ENCODE results near the gene CDH22. TPM values are rescaled to one million over a fixed set of nuclear protein-coding genes. Genes with fewer than 3 reads are reported as not detected.

The CDH22 gene
- total RNA-seq, 3 donors from 2014 or later (not counting 1 experiment from before 2014, with no cell fraction given) = not detected

- WGBS (ENCODE audit: insufficient coverage) = 81% methylated on average over 10 of the region's 10 CpGs
- H3K27me3 Mint-ChIP-seq (ENCODE audit: low read depth in 2 of 2) = peaks cover 15 to 29% of the 10 kb centered on the region in 2 donors
- TF ChIP-seq, protein P1, sequence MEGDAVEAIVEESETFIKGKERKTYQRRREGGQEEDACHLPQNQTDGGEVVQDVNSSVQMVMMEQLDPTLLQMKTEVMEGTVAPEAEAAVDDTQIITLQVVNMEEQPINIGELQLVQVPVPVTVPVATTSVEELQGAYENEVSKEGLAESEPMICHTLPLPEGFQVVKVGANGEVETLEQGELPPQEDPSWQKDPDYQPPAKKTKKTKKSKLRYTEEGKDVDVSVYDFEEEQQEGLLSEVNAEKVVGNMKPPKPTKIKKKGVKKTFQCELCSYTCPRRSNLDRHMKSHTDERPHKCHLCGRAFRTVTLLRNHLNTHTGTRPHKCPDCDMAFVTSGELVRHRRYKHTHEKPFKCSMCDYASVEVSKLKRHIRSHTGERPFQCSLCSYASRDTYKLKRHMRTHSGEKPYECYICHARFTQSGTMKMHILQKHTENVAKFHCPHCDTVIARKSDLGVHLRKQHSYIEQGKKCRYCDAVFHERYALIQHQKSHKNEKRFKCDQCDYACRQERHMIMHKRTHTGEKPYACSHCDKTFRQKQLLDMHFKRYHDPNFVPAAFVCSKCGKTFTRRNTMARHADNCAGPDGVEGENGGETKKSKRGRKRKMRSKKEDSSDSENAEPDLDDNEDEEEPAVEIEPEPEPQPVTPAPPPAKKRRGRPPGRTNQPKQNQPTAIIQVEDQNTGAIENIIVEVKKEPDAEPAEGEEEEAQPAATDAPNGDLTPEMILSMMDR (IDR thresholded peaks at IDR 0.05) = no peak
- H3K27ac Mint-ChIP-seq = no peak overlapping the region
- DNase-seq (no peak), ATAC-seq (no peak)
- intact Hi-C loops (cut with micrococcal nuclease) = no loop called here
- no peaks in the 10 kb centered on the region for H3K27me3 ChIP-seq (ENCODE audit: control insufficient read depth, insufficient read depth, low read length)
- H3K9me3 ChIP-seq (ENCODE audit: control insufficient read depth, insufficient read depth, low read length) = no peaks in the 10 kb centered on the region
- H3K9me3 Mint-ChIP-seq = no peaks in the 10 kb centered on the region
- H3K36me3 ChIP-seq (ENCODE audit: control insufficient read depth, insufficient read depth, low read length) = no peaks in the 10 kb centered on the region
- no peak overlapping the region for H3K27ac ChIP-seq (ENCODE audit: low read length)
- H3K4me3 ChIP-seq (ENCODE audit: low read length) = no peak overlapping the region
- H3K4me1 Mint-ChIP-seq = no peaks in the 10 kb centered on the region
- no peaks in the 10 kb centered on the region for H3K4me1 ChIP-seq (ENCODE audit: control insufficient read depth, insufficient read depth, low read length)
- no peak overlapping the region for H3K4me3 Mint-ChIP-seq
- H3K36me3 Mint-ChIP-seq = no peaks in the 10 kb centered on the region
These were observed 15.3 kb upstream of the CDH22 start for GRCh38 chr20:46323557-46323956.

GRCh38 chr20:46322641-46323040 lies 14.3 kb upstream of the CDH22 start:
- no peak for ATAC-seq
- H3K27ac ChIP-seq (ENCODE audit: low read length) = no peak overlapping the region
- H3K9me3 Mint-ChIP-seq = no peaks in the 10 kb centered on the region
- intact Hi-C loops (cut with micrococcal nuclease) = no loop called here
- H3K4me3 ChIP-seq (ENCODE audit: low read length) = no peak overlapping the region
- no peaks in the 10 kb centered on the region for H3K4me1 Mint-ChIP-seq
- no peak overlapping the region for H3K27ac Mint-ChIP-seq
- no peaks in the 10 kb centered on the region for H3K36me3 Mint-ChIP-seq
- WGBS (ENCODE audit: insufficient coverage) = 53% methylated on average over 4 of the region's 8 CpGs
- H3K27me3 Mint-ChIP-seq (ENCODE audit: low read depth in 2 of 2) = peaks cover 19 to 32% of the 10 kb centered on the region in 2 donors
- H3K4me3 Mint-ChIP-seq = no peak overlapping the region
- no peaks in the 10 kb centered on the region for H3K27me3 ChIP-seq (ENCODE audit: control insufficient read depth, insufficient read depth, low read length)
- H3K9me3 ChIP-seq (ENCODE audit: control insufficient read depth, insufficient read depth, low read length) = no peaks in the 10 kb centered on the region
- DNase-seq = no peak
- H3K4me1 ChIP-seq (ENCODE audit: control insufficient read depth, insufficient read depth, low read length) = no peaks in the 10 kb centered on the region
- H3K36me3 ChIP-seq (ENCODE audit: control insufficient read depth, insufficient read depth, low read length) = no peaks in the 10 kb centered on the region
- TF ChIP-seq, protein P1 (IDR thresholded peaks at IDR 0.05) = no peak

DNA sequence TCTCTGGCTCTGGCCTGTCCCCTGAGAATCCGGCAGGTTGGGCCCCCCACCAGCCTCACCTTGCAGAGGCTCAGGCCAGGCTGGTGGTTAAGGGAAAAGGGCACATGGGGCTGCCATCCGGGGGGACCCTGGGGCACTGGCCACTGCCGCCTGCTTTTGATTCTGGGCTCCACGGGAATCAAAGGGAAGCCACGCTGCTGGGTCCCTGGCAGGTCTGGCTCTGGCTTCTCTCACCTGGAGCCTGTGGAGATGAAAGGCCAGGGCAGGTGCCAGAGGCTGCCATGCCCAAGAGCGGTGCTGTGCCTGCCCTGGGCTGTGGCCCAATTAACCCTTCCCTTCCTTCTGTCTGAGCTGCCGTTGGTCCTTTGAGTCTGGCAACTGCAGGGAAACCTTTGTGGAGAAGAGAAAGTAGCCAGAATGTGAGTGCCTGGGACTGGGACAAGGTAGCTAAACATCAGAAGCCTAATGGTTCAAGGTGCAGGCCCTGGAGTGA lies 9.4 kb upstream of the CDH22 start:
- H3K36me3 ChIP-seq (ENCODE audit: control insufficient read depth, insufficient read depth, low read length) = no peaks in the 10 kb centered on the region
- no peaks in the 10 kb centered on the region for H3K9me3 ChIP-seq (ENCODE audit: control insufficient read depth, insufficient read depth, low read length)
- no peaks in the 10 kb centered on the region for H3K4me1 Mint-ChIP-seq
- no peak overlapping the region for H3K27ac Mint-ChIP-seq
- ATAC-seq = no peak
- intact Hi-C loops (cut with micrococcal nuclease) = no loop called here
- no peaks in the 10 kb centered on the region for H3K36me3 Mint-ChIP-seq
- H3K9me3 Mint-ChIP-seq = no peaks in the 10 kb centered on the region
- 80% methylated on average over 7 of the region's 7 CpGs for WGBS (ENCODE audit: insufficient coverage)
- no peak overlapping the region for H3K4me3 Mint-ChIP-seq
- no peak overlapping the region for H3K27ac ChIP-seq (ENCODE audit: low read length)
- peaks cover 52 to 79% of the 10 kb centered on the region in 2 donors for H3K27me3 Mint-ChIP-seq (ENCODE audit: low read depth in 2 of 2)
- H3K4me3 ChIP-seq (ENCODE audit: low read length) = no peak overlapping the region
- H3K27me3 ChIP-seq (ENCODE audit: control insufficient read depth, insufficient read depth, low read length) = peaks cover 16% of the 10 kb centered on the region
- no peaks in the 10 kb centered on the region for H3K4me1 ChIP-seq (ENCODE audit: control insufficient read depth, insufficient read depth, low read length)
- DNase-seq = no peak
- TF ChIP-seq, protein P1 (IDR thresholded peaks at IDR 0.05) = no peak
